ENCODE measurements around the gene CDKL2. TPM values are rescaled to one million over a fixed set of nuclear protein-coding genes. Genes with fewer than 3 reads are reported as not detected.
"Not testable (repeated sequence)": the region's sequence is repeated elsewhere in the genome, so short reads cannot be mapped to it uniquely, and the experiment has no call there.

CDKL2 gene
- polyA plus RNA-seq, 1 donor from 2014 or later = 25.7 TPM

GRCh38 chr4:75664604-75665003 is 34.3 kb upstream of the CDKL2 start:
- not testable (repeated sequence) for H3F3A ChIP-seq (ENCODE audit: insufficient read depth, low read length, poor library complexity, severe bottlenecking); H3K27ac ChIP-seq (ENCODE audit: low read length); H2AFZ ChIP-seq (ENCODE audit: low read depth, low read length); H3K36me3 ChIP-seq (ENCODE audit: insufficient read depth, low read length); H3K9me2 ChIP-seq (ENCODE audit: insufficient read depth, low read length); H3K4me2 ChIP-seq (ENCODE audit: low read length); H3K27me3 ChIP-seq (ENCODE audit: insufficient read depth, low read depth, low read length); H3K9me3 ChIP-seq (ENCODE audit: low read length); H3K9ac ChIP-seq (ENCODE audit: low read length); H3K4me3 ChIP-seq (ENCODE audit: low read length)
- Histone ChIP-seq H4K20me1 (ENCODE audit: insufficient read depth) (peaks cover 42% of the 10 kb centered on the region), H3K79me2 (replicated peaks; ENCODE audit: insufficient read depth, low read length) (peaks cover 87% of the 10 kb centered on the region)

DNA sequence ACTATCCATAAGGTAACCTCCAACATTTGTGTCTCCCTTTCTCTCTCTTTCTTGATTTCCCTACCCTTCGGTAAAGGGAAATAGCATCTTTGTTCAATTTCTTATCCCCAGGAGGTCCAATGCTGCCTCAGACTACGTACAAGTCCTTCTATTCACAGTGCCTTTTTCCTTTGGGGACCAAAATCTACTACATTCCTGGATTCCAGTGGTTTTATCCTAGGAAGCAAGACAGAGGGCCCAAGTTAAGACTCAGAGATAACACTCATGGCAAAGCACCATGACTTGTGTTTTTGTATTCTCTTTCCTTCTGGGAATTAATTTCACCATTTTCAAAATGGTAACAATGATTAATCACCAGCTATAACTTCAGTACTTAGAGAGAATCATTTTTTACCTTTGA is 32.3 kb upstream of the CDKL2 start:
- H3K36me3 ChIP-seq (ENCODE audit: insufficient read depth, low read length) = peaks cover 3% of the 10 kb centered on the region
- no peak overlapping the region for H3K4me3 ChIP-seq (ENCODE audit: low read length)
- no peaks in the 10 kb centered on the region for H3K27me3 ChIP-seq (ENCODE audit: insufficient read depth, low read depth, low read length)
- H3K9ac ChIP-seq (ENCODE audit: low read length) = no peak overlapping the region
- H4K20me1 ChIP-seq (ENCODE audit: insufficient read depth) = peaks cover 32% of the 10 kb centered on the region
- no peaks in the 10 kb centered on the region for H3K9me2 ChIP-seq (ENCODE audit: insufficient read depth, low read length)
- no peak overlapping the region for H2AFZ ChIP-seq (ENCODE audit: low read depth, low read length)
- no peak overlapping the region for H3K4me2 ChIP-seq (ENCODE audit: low read length)
- H3K9me3 ChIP-seq (ENCODE audit: low read length) = no peaks in the 10 kb centered on the region
- H3K27ac ChIP-seq (ENCODE audit: low read length) = no peak overlapping the region
- H3F3A ChIP-seq (ENCODE audit: insufficient read depth, low read length, poor library complexity, severe bottlenecking) = no peaks in the 10 kb centered on the region
- peaks cover 76% of the 10 kb centered on the region for H3K79me2 ChIP-seq (replicated peaks; ENCODE audit: insufficient read depth, low read length)
- TF ChIP-seq MXI1 (conservative IDR thresholded peaks at IDR 0.05; ENCODE audit: poor library complexity, severe bottlenecking) = no peak
- TF ChIP-seq SMC3 (conservative IDR thresholded peaks at IDR 0.05; ENCODE audit: poor library complexity) = no peak

GRCh38 chr4:75660491-75660890 is 30.2 kb upstream of the CDKL2 start:
- TF ChIP-seq MXI1 (conservative IDR thresholded peaks at IDR 0.05; ENCODE audit: poor library complexity, severe bottlenecking) (no peak), RAD21 (conservative IDR thresholded peaks at IDR 0.05) (no peak), REST (IDR thresholded peaks at IDR 0.05; ENCODE audit: borderline replicate concordance) (no peak), SMC3 (conservative IDR thresholded peaks at IDR 0.05; ENCODE audit: poor library complexity) (no peak), EP300 (conservative IDR thresholded peaks at IDR 0.05; ENCODE audit: poor library complexity, severe bottlenecking) (no peak), EZH2 (IDR thresholded peaks at IDR 0.05; ENCODE audit: borderline replicate concordance, insufficient read depth, low read length, poor library complexity, severe bottlenecking) (no peak), TAF1 (IDR thresholded peaks at IDR 0.05; ENCODE audit: low read depth) (no peak), POLR2AphosphoS5 (IDR thresholded peaks at IDR 0.05) (no peak)
- TF ChIP-seq, protein P1, sequence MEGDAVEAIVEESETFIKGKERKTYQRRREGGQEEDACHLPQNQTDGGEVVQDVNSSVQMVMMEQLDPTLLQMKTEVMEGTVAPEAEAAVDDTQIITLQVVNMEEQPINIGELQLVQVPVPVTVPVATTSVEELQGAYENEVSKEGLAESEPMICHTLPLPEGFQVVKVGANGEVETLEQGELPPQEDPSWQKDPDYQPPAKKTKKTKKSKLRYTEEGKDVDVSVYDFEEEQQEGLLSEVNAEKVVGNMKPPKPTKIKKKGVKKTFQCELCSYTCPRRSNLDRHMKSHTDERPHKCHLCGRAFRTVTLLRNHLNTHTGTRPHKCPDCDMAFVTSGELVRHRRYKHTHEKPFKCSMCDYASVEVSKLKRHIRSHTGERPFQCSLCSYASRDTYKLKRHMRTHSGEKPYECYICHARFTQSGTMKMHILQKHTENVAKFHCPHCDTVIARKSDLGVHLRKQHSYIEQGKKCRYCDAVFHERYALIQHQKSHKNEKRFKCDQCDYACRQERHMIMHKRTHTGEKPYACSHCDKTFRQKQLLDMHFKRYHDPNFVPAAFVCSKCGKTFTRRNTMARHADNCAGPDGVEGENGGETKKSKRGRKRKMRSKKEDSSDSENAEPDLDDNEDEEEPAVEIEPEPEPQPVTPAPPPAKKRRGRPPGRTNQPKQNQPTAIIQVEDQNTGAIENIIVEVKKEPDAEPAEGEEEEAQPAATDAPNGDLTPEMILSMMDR (IDR thresholded peaks at IDR 0.05; ENCODE audit: poor library complexity, severe bottlenecking) = no peak
- Histone ChIP-seq H3K79me2 (replicated peaks; ENCODE audit: insufficient read depth, low read length) (peaks cover 67% of the 10 kb centered on the region), H2AFZ (ENCODE audit: low read depth, low read length) (no peak overlapping the region), H3K9me2 (ENCODE audit: insufficient read depth, low read length) (no peaks in the 10 kb centered on the region), H4K20me1 (ENCODE audit: insufficient read depth) (peaks cover 21% of the 10 kb centered on the region), H3K9ac (ENCODE audit: low read length) (no peak overlapping the region), H3K4me3 (ENCODE audit: low read length) (no peak overlapping the region), H3K36me3 (ENCODE audit: insufficient read depth, low read length) (peaks cover 13% of the 10 kb centered on the region), H3K9me3 (ENCODE audit: low read length) (no peaks in the 10 kb centered on the region), H3K27ac (ENCODE audit: low read length) (no peak overlapping the region), H3K4me2 (ENCODE audit: low read length) (no peak overlapping the region), H3K27me3 (ENCODE audit: insufficient read depth, low read depth, low read length) (no peaks in the 10 kb centered on the region), H3F3A (ENCODE audit: insufficient read depth, low read length, poor library complexity, severe bottlenecking) (no peaks in the 10 kb centered on the region)

All from neural cell (in vitro differentiated cells).